NCI-H2196 treated with DMSO at 0.1 percent for 48 hours (cell line): ENCODE measurements around the gene IL9R.
"Not testable (repeated sequence)": the region's sequence is repeated elsewhere in the genome, so short reads cannot be mapped to it uniquely, and the experiment has no call there.

Source experiments
- DNase-seq: peaks from one replicate; lab custom pipeline; 2025; ENCODE audit not compliant: unreplicated experiment; lab: John Stamatoyannopoulos, UW

The IL9R gene

GRCh38 chrX:155997436-155997835 lies at the start of gene IL9R:
IL9R (plus strand) TSS chrX:155997696; CDS start chrX:155997760, 64 bp downstream.
- DNase-seq = no peak

- no peak for DNase-seq
Observed at GRCh38 chrX:155949098-155949497, 48.4 kb upstream of the IL9R start.

GRCh38 chrX:155951237-155951789 lies 46.2 kb upstream of the IL9R start:
- no peak for DNase-seq

GRCh38 chrX:155953055-155953454 lies 44.4 kb upstream of the IL9R start:
- no peak for DNase-seq

- DNase-seq = no peak
Observed at GRCh38 chrX:155954793-155955192, 42.7 kb upstream of the IL9R start.

- DNase-seq = no peak
Observed at GRCh38 chrX:155956099-155956498, 41.4 kb upstream of the IL9R start.

GRCh38 chrX:155956649-155957048 lies 40.8 kb upstream of the IL9R start:
- no peak for DNase-seq

GRCh38 chrX:155957843-155958242 lies 39.7 kb upstream of the IL9R start:
- DNase-seq = no peak

- no peak for DNase-seq
Observed at GRCh38 chrX:155959018-155959587, 38.4 kb upstream of the IL9R start.

GRCh38 chrX:155962906-155963305 lies 34.6 kb upstream of the IL9R start:
- DNase-seq = no peak

- peak; percentile 2 for DNase-seq
Observed at GRCh38 chrX:155966876-155967275, 30.6 kb upstream of the IL9R start.

- DNase-seq = no peak
Observed at GRCh38 chrX:155967653-155968325, 29.7 kb upstream of the IL9R start.

GRCh38 chrX:155968326-155968661 lies 29.2 kb upstream of the IL9R start:
- DNase-seq = no peak

- no peak for DNase-seq
Observed at GRCh38 chrX:155968791-155969190, 28.7 kb upstream of the IL9R start.

- not testable (repeated sequence) for DNase-seq
Observed at GRCh38 chrX:155971658-155972057, 25.8 kb upstream of the IL9R start.

- not testable (repeated sequence) for DNase-seq
Observed at GRCh38 chrX:155972241-155972640, 25.3 kb upstream of the IL9R start.

GRCh38 chrX:155983326-155983725 lies 14.2 kb upstream of the IL9R start:
- DNase-seq = no peak

GRCh38 chrX:155985208-155985607 lies 12.3 kb upstream of the IL9R start:
- no peak for DNase-seq

- DNase-seq = not testable (repeated sequence)
Observed at GRCh38 chrX:155986995-155987394, 10.5 kb upstream of the IL9R start.

GRCh38 chrX:155988859-155989258 lies 8.6 kb upstream of the IL9R start:
- DNase-seq = no peak

- no peak for DNase-seq
Observed at GRCh38 chrX:155993421-155993820, 4.1 kb upstream of the IL9R start.

- DNase-seq = no peak
Observed at GRCh38 chrX:155995321-155995875, 2.1 kb upstream of the IL9R start.
